ENCODE results near the gene LARGE1.

The LARGE1 gene

DNA sequence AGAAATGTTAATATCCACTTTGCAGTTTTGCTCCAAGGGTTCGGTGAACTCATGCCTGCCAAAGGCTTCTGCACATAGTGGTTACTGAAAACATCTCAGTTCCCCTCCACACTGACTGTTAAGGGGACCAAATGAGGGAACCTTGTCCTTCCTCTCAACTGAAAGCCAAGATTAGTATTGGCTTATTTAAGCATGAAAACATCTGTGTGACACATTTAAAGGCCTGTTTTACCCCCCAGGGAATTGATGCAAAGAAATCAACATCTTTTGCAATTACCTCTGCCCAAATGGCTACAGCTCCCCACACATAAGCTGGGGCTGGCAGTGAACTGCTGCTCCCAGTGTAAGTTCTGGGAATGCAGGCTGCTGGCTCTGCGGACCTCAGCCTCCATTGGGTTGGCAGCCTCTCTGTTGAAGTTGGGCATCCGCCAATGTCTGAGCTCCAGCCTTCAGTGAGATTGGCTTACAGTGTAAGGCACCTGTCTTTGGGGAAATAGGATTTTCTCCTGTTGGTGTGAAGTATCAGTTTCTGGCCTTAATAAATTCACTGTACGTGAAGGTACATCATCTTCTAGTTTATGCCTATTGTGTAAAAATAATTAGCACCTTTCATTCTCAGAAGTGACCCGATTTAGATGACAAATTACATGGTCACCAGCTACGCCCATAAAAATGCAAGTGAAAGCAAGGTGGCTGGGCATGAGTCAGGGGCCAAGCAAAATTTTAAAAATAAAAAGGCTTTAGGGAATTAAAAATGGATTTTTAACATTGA, 648.7 kb downstream of the LARGE1 start:
- no peak for TF ChIP-seq EZH2 (IDR thresholded peaks at IDR 0.05; ENCODE audit: borderline replicate concordance, low read depth, low read length, severe bottlenecking)
- TF ChIP-seq, protein P1, sequence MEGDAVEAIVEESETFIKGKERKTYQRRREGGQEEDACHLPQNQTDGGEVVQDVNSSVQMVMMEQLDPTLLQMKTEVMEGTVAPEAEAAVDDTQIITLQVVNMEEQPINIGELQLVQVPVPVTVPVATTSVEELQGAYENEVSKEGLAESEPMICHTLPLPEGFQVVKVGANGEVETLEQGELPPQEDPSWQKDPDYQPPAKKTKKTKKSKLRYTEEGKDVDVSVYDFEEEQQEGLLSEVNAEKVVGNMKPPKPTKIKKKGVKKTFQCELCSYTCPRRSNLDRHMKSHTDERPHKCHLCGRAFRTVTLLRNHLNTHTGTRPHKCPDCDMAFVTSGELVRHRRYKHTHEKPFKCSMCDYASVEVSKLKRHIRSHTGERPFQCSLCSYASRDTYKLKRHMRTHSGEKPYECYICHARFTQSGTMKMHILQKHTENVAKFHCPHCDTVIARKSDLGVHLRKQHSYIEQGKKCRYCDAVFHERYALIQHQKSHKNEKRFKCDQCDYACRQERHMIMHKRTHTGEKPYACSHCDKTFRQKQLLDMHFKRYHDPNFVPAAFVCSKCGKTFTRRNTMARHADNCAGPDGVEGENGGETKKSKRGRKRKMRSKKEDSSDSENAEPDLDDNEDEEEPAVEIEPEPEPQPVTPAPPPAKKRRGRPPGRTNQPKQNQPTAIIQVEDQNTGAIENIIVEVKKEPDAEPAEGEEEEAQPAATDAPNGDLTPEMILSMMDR (IDR thresholded peaks at IDR 0.05; ENCODE audit: borderline replicate concordance, extremely low read depth, low read length, poor library complexity, severe bottlenecking) = no peak
- Histone ChIP-seq H4K20me1 (ENCODE audit: insufficient read depth, low read length) (no peaks in the 10 kb centered on the region), H3K4me1 (ENCODE audit: insufficient read depth, low read length) (no peaks in the 10 kb centered on the region), H3K9ac (ENCODE audit: low read depth, low read length) (no peak overlapping the region), H3K4me2 (ENCODE audit: insufficient read depth, low read length) (no peak overlapping the region), H3K4me3 (ENCODE audit: low read depth in 1 of 2, low read length in 2 of 2) (no peak overlapping the region), H3K36me3 (ENCODE audit: insufficient read depth, low read length) (no peaks in the 10 kb centered on the region), H2AFZ (ENCODE audit: low read depth, low read length) (no peak overlapping the region), H3K27ac (ENCODE audit: low read length) (no peak overlapping the region), H3K27me3 (ENCODE audit: insufficient read depth, low read length, poor library complexity) (no peaks in the 10 kb centered on the region), H3K79me2 (ENCODE audit: insufficient read depth, low read length) (no peaks in the 10 kb centered on the region), H3K9me3 (ENCODE audit: insufficient read depth, low read length, severe bottlenecking) (no peaks in the 10 kb centered on the region)
- ATAC-seq (ENCODE audit: insufficient read depth, low read depth) = no peak
- DNase-seq = no peak

DNA sequence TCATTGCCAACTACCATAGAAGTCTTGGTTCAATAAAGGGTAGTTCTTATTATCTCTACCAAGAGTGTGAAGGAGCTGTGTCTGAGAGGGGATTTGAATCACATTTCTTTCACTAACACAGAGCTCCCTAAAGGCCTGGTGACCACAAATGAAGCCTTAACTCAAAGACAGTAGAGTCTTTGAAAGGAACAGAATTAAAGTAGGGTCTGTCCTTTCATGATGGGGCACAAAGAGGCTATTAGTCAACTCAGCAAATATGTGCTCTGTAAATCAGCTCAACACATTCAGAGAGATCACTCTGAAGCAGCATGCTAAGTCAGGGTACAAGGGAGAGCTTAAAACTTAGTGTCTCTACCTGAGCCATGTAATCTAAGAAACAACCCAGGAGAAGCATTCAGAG, 649.7 kb downstream of the LARGE1 start:
- no peaks in the 10 kb centered on the region for H3K27me3 ChIP-seq (ENCODE audit: insufficient read depth, low read length, poor library complexity)
- ATAC-seq (ENCODE audit: insufficient read depth, low read depth) = no peak
- H2AFZ ChIP-seq (ENCODE audit: low read depth, low read length) = no peak overlapping the region
- TF ChIP-seq, protein P1 (IDR thresholded peaks at IDR 0.05; ENCODE audit: borderline replicate concordance, extremely low read depth, low read length, poor library complexity, severe bottlenecking) = no peak
- TF ChIP-seq EZH2 (IDR thresholded peaks at IDR 0.05; ENCODE audit: borderline replicate concordance, low read depth, low read length, severe bottlenecking) = no peak
- no peaks in the 10 kb centered on the region for H3K79me2 ChIP-seq (ENCODE audit: insufficient read depth, low read length)
- no peak for DNase-seq
- H3K9me3 ChIP-seq (ENCODE audit: insufficient read depth, low read length, severe bottlenecking) = no peaks in the 10 kb centered on the region
- no peaks in the 10 kb centered on the region for H3K36me3 ChIP-seq (ENCODE audit: insufficient read depth, low read length)
- no peaks in the 10 kb centered on the region for H3K4me1 ChIP-seq (ENCODE audit: insufficient read depth, low read length)
- no peak overlapping the region for H3K4me3 ChIP-seq (ENCODE audit: low read depth in 1 of 2, low read length in 2 of 2)
- no peaks in the 10 kb centered on the region for H4K20me1 ChIP-seq (ENCODE audit: insufficient read depth, low read length)
- H3K4me2 ChIP-seq (ENCODE audit: insufficient read depth, low read length) = no peak overlapping the region
- H3K9ac ChIP-seq (ENCODE audit: low read depth, low read length) = no peak overlapping the region
- H3K27ac ChIP-seq (ENCODE audit: low read length) = no peak overlapping the region

DNA sequence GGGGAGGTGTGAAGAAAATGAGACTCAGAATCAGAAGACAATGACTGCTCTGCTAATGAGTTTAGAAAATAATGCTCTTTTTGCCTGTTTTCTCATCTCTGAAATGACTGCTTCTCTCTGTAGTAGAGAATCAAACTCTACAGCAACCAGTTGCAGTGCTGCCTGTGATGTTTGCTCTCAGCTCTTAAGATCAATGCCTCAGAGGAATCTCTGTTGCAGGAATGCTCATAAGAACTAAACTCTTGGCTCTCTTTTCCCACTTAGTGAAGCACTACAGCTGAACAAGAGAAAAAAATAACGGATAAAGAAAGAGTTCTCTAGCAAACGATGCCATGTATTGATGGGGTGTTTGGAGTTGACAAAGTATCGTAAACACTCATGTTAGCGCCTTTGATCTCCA, 658.6 kb downstream of the LARGE1 start:
- H2AFZ ChIP-seq (ENCODE audit: low read depth, low read length) = no peak overlapping the region
- H3K9ac ChIP-seq (ENCODE audit: low read depth, low read length) = no peak overlapping the region
- no peak for ATAC-seq (ENCODE audit: insufficient read depth, low read depth)
- H4K20me1 ChIP-seq (ENCODE audit: insufficient read depth, low read length) = no peaks in the 10 kb centered on the region
- no peaks in the 10 kb centered on the region for H3K4me1 ChIP-seq (ENCODE audit: insufficient read depth, low read length)
- no peak overlapping the region for H3K4me3 ChIP-seq (ENCODE audit: low read depth in 1 of 2, low read length in 2 of 2)
- no peak for DNase-seq
- no peak overlapping the region for H3K27ac ChIP-seq (ENCODE audit: low read length)
- H3K36me3 ChIP-seq (ENCODE audit: insufficient read depth, low read length) = no peaks in the 10 kb centered on the region
- no peak overlapping the region for H3K4me2 ChIP-seq (ENCODE audit: insufficient read depth, low read length)
- no peaks in the 10 kb centered on the region for H3K27me3 ChIP-seq (ENCODE audit: insufficient read depth, low read length, poor library complexity)
- no peaks in the 10 kb centered on the region for H3K79me2 ChIP-seq (ENCODE audit: insufficient read depth, low read length)
- H3K9me3 ChIP-seq (ENCODE audit: insufficient read depth, low read length, severe bottlenecking) = no peaks in the 10 kb centered on the region
- TF ChIP-seq EZH2 (IDR thresholded peaks at IDR 0.05; ENCODE audit: borderline replicate concordance, low read depth, low read length, severe bottlenecking) = no peak
- TF ChIP-seq, protein P1 (IDR thresholded peaks at IDR 0.05; ENCODE audit: borderline replicate concordance, extremely low read depth, low read length, poor library complexity, severe bottlenecking) = no peak

Measured in DND-41 (cell line).